HG03045 (cell line): ENCODE measurements around the gene ZNF410.
"Not testable (repeated sequence)": the region's sequence is repeated elsewhere in the genome, so short reads cannot be mapped to it uniquely, and the experiment has no call there.

Experiments used
- ATAC-seq: cut with Tn5 transposase; IDR thresholded peaks from one replicate; pipeline ENCODE4 v1.9.1; 2021; ENCODE audit warnings: mild to moderate bottlenecking, moderate library complexity; ENCODE audit not compliant: unreplicated experiment

ZNF410 gene

DNA sequence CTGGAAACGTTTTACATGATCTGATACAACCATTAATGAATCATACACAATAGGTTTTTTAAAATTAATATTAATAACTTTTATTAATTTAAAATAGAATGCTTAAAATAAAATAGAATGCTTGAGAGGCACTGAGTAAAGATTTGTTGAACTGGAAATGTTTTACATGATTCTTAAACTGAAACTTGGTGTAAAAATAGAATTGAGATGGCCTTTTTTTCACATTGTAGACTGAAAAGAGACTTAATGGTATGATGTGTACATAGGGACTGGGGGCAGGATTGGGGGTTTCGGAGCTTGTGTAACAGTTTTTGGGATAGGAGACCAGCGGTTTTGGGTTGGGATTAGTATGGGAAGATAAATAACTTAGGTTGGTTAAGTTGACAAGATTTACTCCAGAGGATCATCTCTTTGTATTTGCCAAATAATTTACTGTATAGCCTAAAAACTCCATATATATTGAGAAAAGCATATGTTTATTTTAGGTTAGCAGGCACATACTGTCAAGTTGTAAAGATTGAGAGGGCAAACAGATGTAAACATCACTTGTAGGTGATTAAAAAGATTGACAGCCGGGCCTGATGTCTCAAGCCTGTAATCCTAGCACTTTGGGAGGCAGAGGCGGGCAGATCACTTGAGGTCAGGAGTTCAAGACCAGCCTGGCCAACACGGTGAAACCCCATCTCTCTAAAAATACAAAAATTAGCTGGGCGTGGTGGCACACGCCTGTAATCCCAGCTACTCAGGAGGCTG lies 2.0 kb upstream of the ZNF410 start:
- ATAC-seq = no peak

GRCh38 chr14:73887318-73887616 lies 608 bp downstream of the ZNF410 start:
- no peak for ATAC-seq

DNA sequence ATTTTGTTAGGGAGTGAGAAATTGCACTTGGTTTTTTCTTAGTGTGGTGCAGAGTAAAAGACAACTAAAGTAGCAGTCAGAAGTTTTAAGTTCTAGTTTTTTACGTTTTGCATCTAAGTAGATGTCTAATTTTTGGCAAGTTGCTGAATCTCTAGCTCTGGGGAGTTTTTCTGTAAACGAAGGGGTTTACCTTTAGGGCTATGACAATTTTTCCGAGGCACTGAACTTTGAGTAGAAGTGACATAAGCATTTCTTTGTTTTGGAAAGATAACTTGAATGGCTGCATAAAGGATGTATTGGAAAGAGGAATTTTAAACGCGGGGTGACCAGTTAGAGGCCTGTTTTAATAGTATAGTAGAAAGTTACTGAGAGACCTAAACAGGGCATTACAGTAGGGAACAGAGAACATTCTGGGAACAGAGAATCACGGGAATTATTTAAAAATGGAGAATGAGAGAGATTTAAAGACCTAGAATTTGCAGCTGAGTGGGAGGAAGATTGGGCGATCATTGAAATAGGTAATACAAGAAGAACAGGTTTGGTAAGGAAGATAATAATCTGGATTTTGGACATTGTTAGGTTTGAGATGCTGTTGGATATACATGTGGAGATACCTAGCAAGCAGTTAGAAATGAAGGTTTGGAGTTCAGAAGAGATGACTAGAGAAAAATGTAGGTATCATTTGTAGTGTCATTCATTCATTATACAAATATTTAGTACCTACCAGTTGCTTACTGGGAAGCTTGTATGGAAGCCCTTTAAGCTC lies 1.2 kb downstream of the ZNF410 start:
- ATAC-seq = no peak

- no peak for ATAC-seq
Measured at GRCh38 chr14:73888460-73888725, 1.7 kb downstream of the ZNF410 start.

DNA sequence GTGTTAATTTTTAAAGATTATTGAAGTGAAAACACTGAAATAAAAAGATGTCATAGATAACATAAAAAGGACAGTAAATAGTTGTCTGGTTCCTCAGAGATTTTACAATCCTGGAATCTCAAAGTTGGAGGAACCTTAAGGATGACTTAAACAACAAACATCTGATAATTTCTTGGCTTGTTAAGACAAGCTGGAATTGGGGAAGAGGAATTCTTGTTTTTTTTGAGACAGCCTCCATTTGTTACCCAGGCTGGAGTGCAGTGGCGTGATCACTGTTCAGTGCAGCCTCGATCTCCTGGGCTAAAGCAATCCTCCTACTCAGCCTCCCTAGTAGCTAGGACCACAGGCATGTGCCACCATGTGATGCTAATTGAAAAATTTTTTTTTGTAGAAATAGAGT lies 2.3 kb downstream of the ZNF410 start:
- ATAC-seq = no peak

- no peak for ATAC-seq
Measured at GRCh38 chr14:73889376-73889775, 2.7 kb downstream of the ZNF410 start.

DNA sequence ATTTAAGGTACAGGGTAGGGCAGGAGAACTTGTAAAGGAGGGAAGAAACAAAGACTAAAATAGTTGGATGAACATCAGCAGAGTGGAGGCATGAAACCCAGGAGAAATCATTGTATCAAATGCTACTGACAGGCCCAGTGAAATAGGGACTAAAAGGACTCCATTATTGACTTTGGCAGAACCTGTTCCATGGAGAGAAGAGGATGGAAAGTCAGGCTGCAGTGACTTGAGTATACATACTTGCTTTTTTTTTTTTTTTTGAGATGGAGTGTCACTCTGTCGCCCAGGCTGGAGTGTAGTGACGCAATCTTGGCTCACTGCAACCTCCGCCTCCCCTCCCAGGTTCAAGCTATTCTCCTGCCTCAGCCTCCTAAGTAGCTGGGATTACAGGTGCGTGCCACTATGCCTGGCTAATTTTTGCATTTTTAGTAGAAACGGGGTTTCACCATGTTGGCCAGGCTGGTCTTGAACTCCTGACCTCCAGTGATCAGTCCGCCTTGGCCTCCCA lies 7.6 kb downstream of the ZNF410 start:
- ATAC-seq = not testable (repeated sequence)

DNA sequence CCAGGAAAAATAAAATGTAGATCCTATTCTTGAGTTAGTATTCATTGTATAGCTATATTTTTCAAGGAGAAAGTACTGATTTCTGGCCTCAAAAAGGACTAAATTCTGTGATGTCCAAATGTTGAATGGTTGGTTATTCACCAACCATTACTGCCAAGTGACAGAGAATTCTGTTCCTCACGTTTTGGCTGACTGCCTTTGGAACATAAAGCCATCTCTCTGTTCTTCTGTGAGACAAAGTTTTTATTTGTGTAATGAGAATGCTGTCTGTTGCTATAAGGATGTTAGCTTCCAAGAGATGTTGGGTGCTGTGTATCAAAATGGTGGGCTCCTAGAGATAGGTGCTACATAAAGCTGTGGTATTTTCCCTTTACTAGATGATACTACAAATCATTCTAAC lies 9.3 kb downstream of the ZNF410 start:
- no peak for ATAC-seq

- no peak for ATAC-seq
Measured at GRCh38 chr14:73896521-73896920, 9.9 kb downstream of the ZNF410 start.

DNA sequence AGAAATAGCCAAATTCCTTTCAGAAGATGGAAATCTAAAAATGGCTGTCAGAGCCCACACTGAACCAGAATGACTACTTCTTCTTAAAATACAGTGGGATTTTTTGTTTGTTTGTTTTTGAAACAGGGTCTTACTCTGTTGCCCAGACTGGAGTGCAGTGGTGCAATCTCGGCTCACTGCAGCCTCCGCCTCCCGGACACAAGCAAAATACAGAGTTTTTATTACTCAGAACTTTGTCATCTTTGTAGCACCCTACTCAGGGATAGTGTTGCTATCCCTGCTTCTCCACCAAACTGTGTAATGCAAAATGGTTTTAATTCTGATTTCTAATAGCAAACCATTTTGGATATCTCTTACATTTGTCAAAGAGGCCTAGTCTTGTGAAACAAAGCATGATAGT lies 16.4 kb downstream of the ZNF410 start:
- ATAC-seq = no peak

- no peak for ATAC-seq
Measured at GRCh38 chr14:73909681-73910080, 23.0 kb downstream of the ZNF410 start.

DNA sequence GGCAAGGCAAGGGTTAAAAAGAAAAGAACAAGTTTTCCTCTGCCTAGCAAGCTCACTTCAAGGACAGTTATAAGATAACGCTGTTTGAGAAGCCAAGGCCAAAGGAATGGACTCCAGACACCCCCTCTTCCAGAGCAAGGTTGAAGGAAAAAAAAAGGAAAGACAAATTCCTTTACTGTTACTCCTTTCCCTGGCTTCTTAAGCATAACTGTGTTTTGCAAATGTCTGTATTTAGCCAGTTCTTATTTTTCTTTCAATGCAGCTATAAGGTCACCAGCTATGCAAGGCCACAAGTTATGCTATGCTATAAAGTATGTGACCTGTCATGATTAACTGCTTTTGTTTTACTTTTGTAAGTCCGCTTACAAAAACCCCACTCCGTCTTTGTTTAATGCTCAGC lies 26.6 kb downstream of the ZNF410 start:
- ATAC-seq = no peak

DNA sequence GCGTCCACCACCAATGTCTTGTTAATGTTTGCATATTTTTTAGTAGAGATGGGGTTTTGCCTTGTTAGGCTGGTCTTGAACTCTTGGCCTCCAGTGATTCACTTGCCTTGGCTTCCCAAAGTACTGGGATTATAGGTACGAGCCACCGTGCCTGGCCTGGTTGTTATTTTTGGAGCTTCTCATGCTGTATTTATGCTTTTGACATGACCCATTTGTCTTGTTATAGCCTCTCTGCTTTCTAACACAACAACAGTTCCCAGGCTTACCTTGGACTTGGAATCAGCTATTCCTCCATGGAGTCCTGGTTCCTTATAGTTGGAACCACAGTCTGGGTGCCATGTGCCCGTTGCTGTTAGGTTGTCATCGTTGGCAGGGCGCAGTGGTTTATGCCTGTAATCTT lies 29.7 kb downstream of the ZNF410 start:
- ATAC-seq = no peak

GRCh38 chr14:73919457-73919856 lies 32.8 kb downstream of the ZNF410 start:
- not testable (repeated sequence) for ATAC-seq

- no peak for ATAC-seq
Measured at GRCh38 chr14:73924337-73924736, 37.7 kb downstream of the ZNF410 start.

DNA sequence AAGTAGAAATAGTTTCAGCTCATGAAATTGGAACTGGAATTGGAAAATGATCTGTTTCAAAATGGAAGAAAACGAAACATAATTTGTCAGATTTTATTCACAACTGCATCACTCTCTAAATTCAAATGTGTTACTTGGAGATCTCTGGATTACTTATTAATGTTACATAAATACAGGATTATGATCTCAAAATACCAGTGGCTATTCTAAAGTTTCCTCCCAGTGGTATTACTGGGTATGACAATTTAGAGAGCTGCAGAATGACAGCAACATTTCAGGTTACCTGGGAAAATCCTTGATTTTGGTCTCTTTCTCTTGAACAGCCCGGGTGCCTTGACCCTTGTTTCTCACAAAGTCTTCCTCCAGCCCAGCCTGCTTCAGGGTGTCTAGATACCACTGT lies 49.0 kb downstream of the ZNF410 start:
- no peak for ATAC-seq

DNA sequence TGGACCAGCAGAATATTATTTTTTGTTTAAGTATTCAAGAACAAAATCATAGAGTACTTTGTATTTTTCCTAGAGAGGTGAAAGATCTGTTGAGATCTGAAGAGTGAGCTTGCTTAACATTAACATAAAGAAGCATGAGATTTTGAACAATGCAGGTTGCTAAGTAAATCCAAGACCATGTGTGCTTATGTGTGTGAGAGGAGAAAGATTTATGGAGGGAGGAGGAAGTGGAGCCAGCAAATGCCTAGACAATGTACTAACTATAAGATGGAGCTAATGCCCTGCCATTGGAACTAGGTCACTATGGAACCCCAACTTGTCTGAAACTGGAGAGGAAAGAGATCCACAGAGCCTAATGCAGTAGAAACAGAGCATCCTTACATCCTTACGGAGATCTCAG lies 49.9 kb downstream of the ZNF410 start:
- ATAC-seq = no peak

- ATAC-seq = no peak
Measured at GRCh38 chr14:73937012-73937411, 50.4 kb downstream of the ZNF410 start.

DNA sequence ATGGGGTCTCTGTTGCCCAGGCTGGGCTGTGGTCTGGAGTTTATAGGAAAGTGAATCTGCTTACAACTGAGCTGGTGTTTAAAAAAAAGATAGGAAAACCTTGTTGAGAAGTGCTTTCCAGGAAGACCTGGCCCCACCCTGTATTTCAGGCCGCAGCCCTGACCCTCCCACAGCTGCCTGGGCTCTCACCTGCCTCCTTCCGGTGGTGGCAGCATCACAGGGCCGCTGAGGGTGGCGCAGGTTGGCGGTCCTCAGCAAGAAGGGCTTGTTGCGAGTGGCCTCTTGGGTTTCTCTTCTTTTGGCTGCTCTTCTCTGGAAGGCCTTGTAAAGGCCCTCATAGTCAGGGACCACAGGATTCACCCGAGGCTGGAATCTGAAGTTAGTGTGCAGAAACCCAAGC lies 55.5 kb downstream of the ZNF410 start:
- no peak for ATAC-seq

DNA sequence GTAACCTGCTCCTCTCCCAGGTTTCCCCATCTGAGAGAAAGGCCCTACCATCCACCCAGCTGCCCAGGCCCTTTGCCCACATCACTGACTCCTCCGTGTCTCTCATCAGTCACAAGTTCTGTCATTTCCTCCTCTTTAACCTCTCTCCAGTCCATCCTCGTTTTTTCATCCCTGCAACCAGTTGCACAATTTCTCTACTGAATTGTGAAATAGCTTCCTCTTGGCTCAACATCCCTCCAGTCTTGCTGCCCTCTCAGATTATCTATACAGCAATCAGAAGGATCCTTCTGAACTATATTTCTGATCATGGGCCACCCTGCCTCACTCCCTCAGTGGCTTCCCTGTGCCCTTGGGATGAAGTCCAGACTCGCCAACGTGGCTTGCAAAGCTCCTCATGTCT lies 56.4 kb downstream of the ZNF410 start:
- ATAC-seq = no peak

GRCh38 chr14:73944432-73945158 lies 57.9 kb downstream of the ZNF410 start:
- ATAC-seq = no peak

DNA sequence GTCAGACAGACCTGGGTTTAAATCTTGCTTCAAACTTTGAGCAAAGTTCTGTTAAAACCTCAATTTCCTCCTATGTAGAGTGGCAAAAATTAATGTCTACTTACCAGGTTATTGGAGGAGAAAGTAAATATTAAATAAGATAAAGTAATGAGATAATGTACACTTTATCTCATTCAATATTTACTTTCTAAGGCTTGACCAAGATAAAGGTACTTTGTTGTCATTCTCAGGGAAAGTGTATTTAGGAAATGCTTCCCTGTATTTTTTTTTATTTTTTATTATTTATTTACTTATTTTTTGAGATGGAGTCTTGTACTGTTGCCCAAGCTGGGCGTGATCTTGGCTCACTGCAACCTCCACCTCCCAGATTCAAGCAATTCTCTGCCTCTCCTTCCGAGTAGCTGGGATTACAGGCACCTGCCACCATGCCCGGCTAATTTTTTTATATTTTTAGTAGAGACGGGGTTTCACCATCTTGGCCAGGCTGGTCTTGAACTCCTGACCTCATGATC lies 58.6 kb downstream of the ZNF410 start:
- ATAC-seq = no peak
